ENCODE data around the gene MAPT.

GRCh38 chr17:45869676-45870341, 24.5 kb upstream of the MAPT start:
- no peak for TF ChIP-seq CTCF (IDR thresholded peaks at IDR 0.05)
- TF ChIP-seq EZH2phosphoT487 (IDR thresholded peaks at IDR 0.05) = no peak
- no peak for TF ChIP-seq EZH2 (IDR thresholded peaks at IDR 0.05)
